Muscle layer of duodenum (tissue), 2 donors: ENCODE data around the gene LSAMP.
"Not testable (repeated sequence)": the region's sequence is repeated elsewhere in the genome, so short reads cannot be mapped to it uniquely, and the experiment has no call there.

Source experiments
- H3K27ac ChIP-seq: one replicate; pipeline ENCODE4 v1.7.0; 2013; ENCODE audit warnings: mild to moderate bottlenecking, low read length
- H3K27me3 ChIP-seq: one replicate; pipeline ENCODE4 v1.7.0; 2013; ENCODE audit warnings: low read depth, mild to moderate bottlenecking, control low read depth, low read length
- H3K36me3 ChIP-seq, 2 donors: one replicate each; pipeline ENCODE4 v1.7.0; 2013; ENCODE audit warnings: low read length in 2 of 2, control low read depth in 1 of 2, mild to moderate bottlenecking in 1 of 2; ENCODE audit not compliant: insufficient read depth in 2 of 2, control insufficient read depth in 1 of 2
- H3K4me1 ChIP-seq, 2 donors: one replicate each; pipeline ENCODE4 v1.7.0; 2013; ENCODE audit warnings: low read length in 2 of 2, mild to moderate bottlenecking in 2 of 2, control low read depth in 1 of 2, moderate library complexity in 1 of 2; ENCODE audit not compliant: insufficient read depth in 2 of 2, control insufficient read depth in 1 of 2
- H3K4me3 ChIP-seq, 2 donors: one replicate each; pipeline ENCODE4 v1.7.0; 2013; ENCODE audit warnings: low read length in 2 of 2, low read depth in 1 of 2, mild to moderate bottlenecking in 1 of 2
- H3K9me3 ChIP-seq, 2 donors: one replicate each; pipeline ENCODE4 v1.7.0; 2013; ENCODE audit warnings: low read length in 2 of 2, control low read depth in 1 of 2, mild to moderate bottlenecking in 1 of 2; ENCODE audit not compliant: control insufficient read depth in 1 of 2
- donor health status: healthy.

The LSAMP gene

GRCh38 chr3:115804713-115805119 is 640.6 kb downstream of the LSAMP start:
- H3K27me3 ChIP-seq = no peaks in the 10 kb centered on the region
- no peak overlapping the region for H3K4me3 ChIP-seq
- H3K36me3 ChIP-seq = no peaks in the 10 kb centered on the region
- H3K9me3 ChIP-seq = no peaks in the 10 kb centered on the region
- no peaks in the 10 kb centered on the region for H3K4me1 ChIP-seq
- no peak overlapping the region for H3K27ac ChIP-seq

GRCh38 chr3:115804200-115804599 is 641.1 kb downstream of the LSAMP start:
- no peaks in the 10 kb centered on the region for H3K9me3 ChIP-seq
- H3K4me3 ChIP-seq = no peak overlapping the region
- no peaks in the 10 kb centered on the region for H3K4me1 ChIP-seq
- H3K36me3 ChIP-seq = no peaks in the 10 kb centered on the region
- no peak overlapping the region for H3K27ac ChIP-seq
- H3K27me3 ChIP-seq = no peaks in the 10 kb centered on the region

- H3K4me1 ChIP-seq = no peaks in the 10 kb centered on the region
- H3K27me3 ChIP-seq = no peaks in the 10 kb centered on the region
- H3K27ac ChIP-seq = no peak overlapping the region
- H3K36me3 ChIP-seq = no peaks in the 10 kb centered on the region
- H3K4me3 ChIP-seq = no peak overlapping the region
- no peaks in the 10 kb centered on the region for H3K9me3 ChIP-seq
These were observed 641.6 kb downstream of the LSAMP start for GRCh38 chr3:115803661-115804060.

- no peaks in the 10 kb centered on the region for H3K27me3 ChIP-seq
- no peaks in the 10 kb centered on the region for H3K4me1 ChIP-seq
- H3K9me3 ChIP-seq = no peaks in the 10 kb centered on the region
These were observed 644.7 kb downstream of the LSAMP start for GRCh38 chr3:115800489-115801075.

GRCh38 chr3:115800065-115800464 is 645.2 kb downstream of the LSAMP start:
- H3K9me3 ChIP-seq, H3K36me3 ChIP-seq, H3K27ac ChIP-seq, H3K27me3 ChIP-seq, H3K4me1 ChIP-seq, H3K4me3 ChIP-seq: not testable (repeated sequence)

More at GRCh38 chr3:115800489-115801075, 644.7 kb downstream of the LSAMP start:
- H3K27ac ChIP-seq = no peak overlapping the region
- H3K36me3 ChIP-seq = no peaks in the 10 kb centered on the region
- H3K4me3 ChIP-seq = no peak overlapping the region

GRCh38 chr3:115792206-115792955 is 652.9 kb downstream of the LSAMP start:
- H3K27ac ChIP-seq = no peak overlapping the region
- H3K4me3 ChIP-seq = no peak overlapping the region

GRCh38 chr3:115791271-115792153 is 653.8 kb downstream of the LSAMP start:
- H3K9me3 ChIP-seq, H3K36me3 ChIP-seq, H3K27ac ChIP-seq, H3K4me1 ChIP-seq, H3K27me3 ChIP-seq, H3K4me3 ChIP-seq: not testable (repeated sequence)

More at GRCh38 chr3:115792206-115792955, 652.9 kb downstream of the LSAMP start:
- Histone ChIP-seq H3K27me3 (no peaks in the 10 kb centered on the region), H3K9me3 (no peaks in the 10 kb centered on the region), H3K4me1 (no peaks in the 10 kb centered on the region), H3K36me3 (no peaks in the 10 kb centered on the region)

GRCh38 chr3:115790759-115791158 is 654.5 kb downstream of the LSAMP start:
- no peaks in the 10 kb centered on the region for H3K9me3 ChIP-seq
- H3K36me3 ChIP-seq = no peaks in the 10 kb centered on the region
- H3K4me1 ChIP-seq = no peaks in the 10 kb centered on the region
- peak overlapping the region in 1 of 2 donors; percentile 11 for H3K4me3 ChIP-seq
- H3K27me3 ChIP-seq = no peaks in the 10 kb centered on the region
- no peak overlapping the region for H3K27ac ChIP-seq

- H3K9me3 ChIP-seq = no peaks in the 10 kb centered on the region
- no peak overlapping the region for H3K4me3 ChIP-seq
- no peaks in the 10 kb centered on the region for H3K27me3 ChIP-seq
- no peaks in the 10 kb centered on the region for H3K36me3 ChIP-seq
- no peak overlapping the region for H3K27ac ChIP-seq
- no peaks in the 10 kb centered on the region for H3K4me1 ChIP-seq
These were observed 655.8 kb downstream of the LSAMP start for GRCh38 chr3:115789481-115789880.

- H3K4me1 ChIP-seq = no peaks in the 10 kb centered on the region
- no peaks in the 10 kb centered on the region for H3K27me3 ChIP-seq
- no peak overlapping the region for H3K27ac ChIP-seq
- H3K36me3 ChIP-seq = no peaks in the 10 kb centered on the region
- H3K4me3 ChIP-seq = no peak overlapping the region
- H3K9me3 ChIP-seq = no peaks in the 10 kb centered on the region
These were observed 656.3 kb downstream of the LSAMP start for GRCh38 chr3:115788921-115789470.

GRCh38 chr3:115787818-115788217 is 657.5 kb downstream of the LSAMP start:
- Histone ChIP-seq H3K27ac (no peak overlapping the region), H3K4me1 (no peaks in the 10 kb centered on the region), H3K9me3 (no peaks in the 10 kb centered on the region), H3K4me3 (no peak overlapping the region), H3K27me3 (no peaks in the 10 kb centered on the region), H3K36me3 (no peaks in the 10 kb centered on the region)
